ENCODE results near the gene SLC17A2. TPM values are rescaled to one million over a fixed set of nuclear protein-coding genes. Genes with fewer than 3 reads are reported as not detected.

Gene SLC17A2
- total and polyA plus RNA-seq, 2 experiments from 2014 or later: not detected

DNA sequence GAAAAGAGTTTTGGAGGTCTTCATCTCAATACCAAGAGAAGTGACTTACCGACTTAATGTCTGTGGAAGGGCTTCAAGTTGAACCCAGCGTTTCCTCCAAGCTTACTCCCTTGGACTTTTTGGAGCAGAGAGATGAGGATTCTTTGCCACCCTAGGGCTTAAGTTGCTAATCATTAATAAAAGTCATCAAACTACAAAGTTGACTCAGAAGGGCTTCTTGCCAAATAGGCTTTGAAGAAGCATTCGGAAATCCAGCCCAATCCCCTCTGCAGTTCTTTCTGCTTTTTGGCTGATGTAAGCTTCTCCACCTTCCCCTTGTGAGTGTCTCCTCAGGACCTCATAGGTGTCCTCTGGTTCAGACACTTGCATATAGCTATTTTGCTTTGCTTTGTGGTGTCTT, 56.4 kb downstream of the SLC17A2 start, which contains the start of gene SLC17A3 (continued):
- TF ChIP-seq REST (IDR thresholded peaks at IDR 0.05; ENCODE audit: unreplicated experiment): no peak
- no peak for TF ChIP-seq ZNF331 (CRISPR knock-in tag; IDR thresholded peaks at IDR 0.05; ENCODE audit: low read depth)
- no peak for TF ChIP-seq EZH2 (IDR thresholded peaks at IDR 0.05; ENCODE audit: low read depth, unreplicated experiment)
- no peak for TF ChIP-seq STAT1 (IDR thresholded peaks at IDR 0.05; ENCODE audit: unreplicated experiment)
- TF ChIP-seq CREB1 (CRISPR knock-in tag; IDR thresholded peaks at IDR 0.05; ENCODE audit: low read depth): no peak
- TF ChIP-seq JUNB (IDR thresholded peaks at IDR 0.05; ENCODE audit: unreplicated experiment): no peak
- no peak for TF ChIP-seq NANOG (IDR thresholded peaks at IDR 0.05; ENCODE audit: borderline replicate concordance)
- TF ChIP-seq POLR2AphosphoS5 (IDR thresholded peaks at IDR 0.05; ENCODE audit: low read depth): no peak
- no peak for TF ChIP-seq EZH2phosphoT487 (IDR thresholded peaks at IDR 0.05; ENCODE audit: unreplicated experiment)
- no peak for TF ChIP-seq ZNF114 (CRISPR knock-in tag; IDR thresholded peaks at IDR 0.05)
- TF ChIP-seq ETS1 (IDR thresholded peaks at IDR 0.05): no peak
- TF ChIP-seq, protein P1, sequence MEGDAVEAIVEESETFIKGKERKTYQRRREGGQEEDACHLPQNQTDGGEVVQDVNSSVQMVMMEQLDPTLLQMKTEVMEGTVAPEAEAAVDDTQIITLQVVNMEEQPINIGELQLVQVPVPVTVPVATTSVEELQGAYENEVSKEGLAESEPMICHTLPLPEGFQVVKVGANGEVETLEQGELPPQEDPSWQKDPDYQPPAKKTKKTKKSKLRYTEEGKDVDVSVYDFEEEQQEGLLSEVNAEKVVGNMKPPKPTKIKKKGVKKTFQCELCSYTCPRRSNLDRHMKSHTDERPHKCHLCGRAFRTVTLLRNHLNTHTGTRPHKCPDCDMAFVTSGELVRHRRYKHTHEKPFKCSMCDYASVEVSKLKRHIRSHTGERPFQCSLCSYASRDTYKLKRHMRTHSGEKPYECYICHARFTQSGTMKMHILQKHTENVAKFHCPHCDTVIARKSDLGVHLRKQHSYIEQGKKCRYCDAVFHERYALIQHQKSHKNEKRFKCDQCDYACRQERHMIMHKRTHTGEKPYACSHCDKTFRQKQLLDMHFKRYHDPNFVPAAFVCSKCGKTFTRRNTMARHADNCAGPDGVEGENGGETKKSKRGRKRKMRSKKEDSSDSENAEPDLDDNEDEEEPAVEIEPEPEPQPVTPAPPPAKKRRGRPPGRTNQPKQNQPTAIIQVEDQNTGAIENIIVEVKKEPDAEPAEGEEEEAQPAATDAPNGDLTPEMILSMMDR (conservative IDR thresholded peaks at IDR 0.05; ENCODE audit: low read depth in 2 of 2): no peak

- DNase-seq (ENCODE audit: low spot score): no peak
- H3K4me3 Mint-ChIP-seq: no peak overlapping the region
- H3K4me1 ChIP-seq (ENCODE audit: insufficient read depth): no peaks in the 10 kb centered on the region
- no peaks in the 10 kb centered on the region for H3K9me3 Mint-ChIP-seq
- no peaks in the 10 kb centered on the region for H3K9me2 ChIP-seq (ENCODE audit: insufficient read depth)
- no peak overlapping the region for H3K27ac Mint-ChIP-seq
- no peaks in the 10 kb centered on the region for H3F3A ChIP-seq (replicated peaks; ENCODE audit: low read depth)
- no peak overlapping the region for H2AFZ ChIP-seq
- no peak for ATAC-seq
- no peaks in the 10 kb centered on the region for H4K20me1 ChIP-seq (replicated peaks; ENCODE audit: insufficient read depth)
- no peak overlapping the region for H3K27ac ChIP-seq (ENCODE audit: low read depth)
- H3K36me3 Mint-ChIP-seq (ENCODE audit: low read depth): no peaks in the 10 kb centered on the region
- H3K27me3 ChIP-seq (ENCODE audit: insufficient read depth): no peaks in the 10 kb centered on the region
- H3K4me1 Mint-ChIP-seq: no peaks in the 10 kb centered on the region
- no peak overlapping the region for H3K4me2 ChIP-seq
- H3K27me3 Mint-ChIP-seq (ENCODE audit: insufficient read depth, low read depth, poor library complexity): no peaks in the 10 kb centered on the region
- H3K79me2 ChIP-seq (replicated peaks; ENCODE audit: insufficient read depth): no peaks in the 10 kb centered on the region
- H3K36me3 ChIP-seq (ENCODE audit: insufficient read depth): no peaks in the 10 kb centered on the region
- H3K4me3 ChIP-seq: no peak overlapping the region
- TF ChIP-seq EZH2phosphoT487 (IDR thresholded peaks at IDR 0.05; ENCODE audit: unreplicated experiment): no peak
- no peak for TF ChIP-seq JUNB (IDR thresholded peaks at IDR 0.05; ENCODE audit: unreplicated experiment)
- TF ChIP-seq CREB1 (CRISPR knock-in tag; IDR thresholded peaks at IDR 0.05; ENCODE audit: low read depth): no peak
- no peak for TF ChIP-seq REST (IDR thresholded peaks at IDR 0.05; ENCODE audit: unreplicated experiment)
- TF ChIP-seq EZH2 (IDR thresholded peaks at IDR 0.05; ENCODE audit: low read depth, unreplicated experiment): no peak
- TF ChIP-seq, protein P1 (conservative IDR thresholded peaks at IDR 0.05; ENCODE audit: low read depth in 2 of 2): no peak
- no peak for TF ChIP-seq ETS1 (IDR thresholded peaks at IDR 0.05)
- TF ChIP-seq ZNF114 (CRISPR knock-in tag; IDR thresholded peaks at IDR 0.05): no peak
- no peak for TF ChIP-seq ZNF331 (CRISPR knock-in tag; IDR thresholded peaks at IDR 0.05; ENCODE audit: low read depth)
These were observed 57.7 kb downstream of the SLC17A2 start for GRCh38 chr6:25872814-25873213.
